GM12891 (cell line): ENCODE results near the gene NCAPH2.

Experiments used
- PAX5 ChIP-seq: IDR thresholded peaks from 2 replicates; pipeline ENCODE4 v1.6.1; 2011; ENCODE audit warnings: low read length, moderate library complexity, mild to moderate bottlenecking; ENCODE audit not compliant: insufficient read depth, severe bottlenecking
- POLR2A ChIP-seq: IDR thresholded peaks from 2 replicates; pipeline ENCODE4 v1.6.1; 2011; ENCODE audit warnings: low read depth, low read length, control low read depth
- POLR2AphosphoS5 ChIP-seq: IDR thresholded peaks from 2 replicates; pipeline ENCODE4 v1.6.1; 2011; ENCODE audit warnings: low read depth, low read length, control low read depth
- POU2F2 ChIP-seq: IDR thresholded peaks from 2 replicates; pipeline ENCODE4 v1.6.1; 2011; ENCODE audit warnings: low read depth, mild to moderate bottlenecking, control low read depth, low read length, moderate library complexity
- SPI1 ChIP-seq: IDR thresholded peaks from 2 replicates; pipeline ENCODE4 v1.6.1; 2011; ENCODE audit warnings: low read depth, low read length, control low read depth
- TAF1 ChIP-seq: IDR thresholded peaks from 2 replicates; pipeline ENCODE4 v1.6.1; 2011; ENCODE audit warnings: low read depth, low read length, control low read depth

DNA sequence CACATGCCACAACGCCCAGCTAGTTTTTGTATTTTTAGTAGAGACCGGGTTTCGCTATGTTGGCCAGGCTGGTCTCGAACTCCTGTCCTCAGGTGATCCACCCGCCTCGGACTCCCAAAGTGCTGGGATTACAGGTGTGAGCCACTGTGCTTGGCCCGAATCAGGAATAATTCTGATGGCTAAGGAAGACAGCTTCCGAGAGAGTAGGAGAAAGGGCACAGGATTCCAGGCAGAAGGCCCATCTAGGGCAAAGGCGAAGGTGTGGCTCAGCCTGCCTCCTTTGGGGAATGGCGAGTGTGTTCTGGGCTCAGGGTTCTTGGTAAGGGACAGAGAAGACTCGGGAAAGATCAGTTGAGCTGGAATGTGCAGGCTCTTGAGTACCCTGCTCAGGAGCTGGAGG lies 56.3 kb downstream of the NCAPH2 start:
- no peak for TF ChIP-seq PAX5
- TF ChIP-seq SPI1: no peak
- no peak for TF ChIP-seq POLR2AphosphoS5
- no peak for TF ChIP-seq POLR2A
- TF ChIP-seq POU2F2: no peak
- no peak for TF ChIP-seq TAF1
